ENCODE measurements around the gene SCFD2.
"Not testable (repeated sequence)": the region's sequence is repeated elsewhere in the genome, so short reads cannot be mapped to it uniquely, and the experiment has no call there.

SCFD2 gene

DNA sequence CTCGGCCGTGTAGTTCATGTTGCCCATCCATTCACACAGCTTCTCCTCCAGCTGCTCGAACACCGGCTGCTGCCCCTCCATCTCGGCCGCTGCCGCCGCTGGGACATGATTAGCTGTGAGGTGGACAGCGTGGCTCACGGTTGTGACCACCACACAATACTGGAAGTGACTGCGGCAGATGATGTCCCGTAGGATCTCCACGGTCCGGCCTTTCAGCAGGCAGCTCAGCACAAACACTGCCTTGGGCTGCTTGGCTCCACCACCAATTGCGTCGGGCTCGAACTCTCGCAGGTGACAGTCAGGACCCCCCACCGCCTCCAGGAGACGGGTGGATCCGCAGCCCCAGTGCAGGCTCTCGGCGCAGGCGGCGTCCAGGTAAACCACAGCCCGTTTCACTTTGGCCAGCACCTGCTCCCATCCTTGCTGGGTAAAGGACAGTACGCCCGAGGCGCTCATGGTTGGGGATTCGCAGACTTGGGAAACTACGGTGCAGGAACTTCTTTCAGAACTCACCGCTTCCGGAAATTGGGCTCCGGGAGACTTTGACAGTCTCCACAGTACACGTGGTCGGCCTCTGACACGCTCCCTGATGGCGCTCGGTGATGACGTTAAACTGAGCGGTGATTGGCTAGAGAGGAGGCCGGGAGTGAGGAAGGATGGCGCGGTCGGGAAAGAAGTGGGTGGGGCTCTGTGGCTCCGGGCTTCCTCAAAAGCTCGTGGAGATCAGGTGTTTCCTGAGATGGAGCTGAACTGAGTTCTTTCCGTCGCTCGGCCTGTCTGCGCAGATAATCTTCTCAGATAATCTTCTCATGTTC lies at the start of gene SCFD2:
Gene SCFD2 (minus strand): TSS at position 576 of the 815 bp plus-strand sequence.
- in situ Hi-C loops (cut with MboI; ENCODE audit: low sequenced_read_pairs), result no loop called here

DNA sequence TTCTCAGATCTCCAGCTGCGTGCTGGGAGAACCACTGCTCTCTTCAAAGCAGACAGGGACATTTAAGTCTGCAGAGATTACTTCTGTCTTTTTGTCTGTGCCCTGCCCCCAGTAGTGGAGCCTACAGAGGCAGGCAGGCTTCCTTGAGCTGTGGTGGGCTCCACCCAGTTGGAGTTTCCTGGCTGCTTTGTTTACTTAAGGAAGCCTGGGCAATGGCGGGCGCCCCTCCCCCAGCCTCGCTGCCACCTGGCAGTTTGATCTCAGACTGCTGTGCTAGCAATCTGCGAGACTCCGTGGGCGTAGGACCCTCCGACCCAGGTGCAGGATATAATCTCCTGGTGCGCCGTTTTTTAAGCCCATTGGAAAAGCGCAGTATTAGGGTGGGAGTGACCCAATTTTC lies 43.6 kb upstream of the SCFD2 start:
- in situ Hi-C loops (cut with MboI; ENCODE audit: low sequenced_read_pairs), result not testable (repeated sequence)

DNA sequence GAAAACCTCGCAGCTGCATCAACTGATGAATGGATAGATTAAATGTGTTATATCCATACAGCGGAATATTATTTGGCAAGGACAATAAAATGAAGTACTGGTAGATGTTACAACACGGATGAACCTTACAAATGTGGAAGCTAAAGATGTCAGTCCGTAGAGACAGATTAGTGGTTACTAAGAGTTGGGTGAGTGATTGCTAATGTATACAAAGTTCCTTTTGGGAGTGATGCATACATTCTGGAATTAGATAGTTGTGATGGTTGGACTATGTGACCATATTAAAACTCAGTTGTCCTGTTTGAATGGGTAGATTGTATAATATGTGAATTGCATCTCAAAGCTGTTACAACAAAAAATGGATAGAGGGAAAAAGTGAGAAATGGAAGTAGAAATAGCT lies 14.4 kb upstream of the SCFD2 start:
- in situ Hi-C loops (cut with MboI; ENCODE audit: low sequenced_read_pairs), result no loop called here

DNA sequence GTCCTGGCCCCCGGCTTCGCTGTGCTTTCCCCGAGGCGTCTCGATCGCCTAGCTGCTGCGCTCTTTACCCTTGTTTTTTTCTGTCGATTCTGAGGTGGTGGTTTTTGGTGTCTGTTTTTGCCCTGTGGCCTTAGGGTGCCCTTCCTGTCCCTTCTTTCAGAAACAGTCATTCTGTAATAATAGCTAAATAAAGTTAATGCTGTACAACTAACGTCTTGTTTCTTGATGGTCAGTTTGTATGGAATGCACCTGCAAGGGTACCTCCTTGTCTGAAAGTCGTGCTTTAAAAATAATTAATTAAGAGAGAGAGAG lies 12.3 kb upstream of the SCFD2 start:
- in situ Hi-C loops (cut with MboI; ENCODE audit: low sequenced_read_pairs), result no loop called here

DNA sequence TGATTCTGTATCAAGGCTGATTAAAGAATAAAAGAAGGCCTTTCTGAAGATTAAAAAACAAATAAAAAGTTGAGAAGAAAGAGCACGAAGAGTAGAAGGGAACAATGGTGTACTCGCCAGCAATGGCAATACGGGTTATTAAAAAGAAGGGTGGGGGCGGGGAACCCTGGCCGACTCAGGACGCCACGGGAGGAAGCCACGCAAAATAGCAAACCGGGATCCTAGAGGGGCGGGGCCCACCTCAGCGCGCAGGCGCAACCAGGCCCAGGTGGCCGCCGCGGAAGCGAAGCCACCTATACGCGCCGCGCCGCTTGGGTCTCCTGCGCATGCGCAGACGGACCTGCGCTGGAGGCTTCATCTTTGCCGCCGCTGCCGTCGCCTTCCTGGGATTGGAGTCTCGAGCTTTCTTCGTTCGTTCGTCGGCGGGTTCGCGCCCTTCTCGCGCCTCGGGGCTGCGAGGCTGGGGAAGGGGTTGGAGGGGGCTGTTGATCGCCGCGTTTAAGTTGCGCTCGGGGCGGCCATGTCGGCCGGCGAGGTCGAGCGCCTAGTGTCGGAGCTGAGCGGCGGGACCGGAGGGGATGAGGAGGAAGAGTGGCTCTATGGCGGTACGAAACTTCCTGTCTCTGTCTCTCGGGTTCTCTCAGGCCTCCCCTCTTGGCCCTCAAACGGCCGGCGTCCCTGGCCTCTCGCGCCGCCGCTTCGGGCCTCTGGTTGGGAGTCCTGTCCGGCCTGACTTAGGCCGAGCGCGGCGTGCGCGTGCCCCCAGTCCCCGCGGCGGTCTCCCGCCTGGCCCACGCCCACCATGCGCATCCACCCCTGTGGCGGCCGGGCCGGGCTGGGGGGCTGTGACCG lies 11.7 kb upstream of the SCFD2 start, which contains the start of gene FIP1L1:
Gene FIP1L1 (plus strand): TSS at position 323 of the 852 bp plus-strand sequence. CDS start 198 bp downstream, at position 521.
- in situ Hi-C loops (cut with MboI; ENCODE audit: low sequenced_read_pairs), result no loop called here

DNA sequence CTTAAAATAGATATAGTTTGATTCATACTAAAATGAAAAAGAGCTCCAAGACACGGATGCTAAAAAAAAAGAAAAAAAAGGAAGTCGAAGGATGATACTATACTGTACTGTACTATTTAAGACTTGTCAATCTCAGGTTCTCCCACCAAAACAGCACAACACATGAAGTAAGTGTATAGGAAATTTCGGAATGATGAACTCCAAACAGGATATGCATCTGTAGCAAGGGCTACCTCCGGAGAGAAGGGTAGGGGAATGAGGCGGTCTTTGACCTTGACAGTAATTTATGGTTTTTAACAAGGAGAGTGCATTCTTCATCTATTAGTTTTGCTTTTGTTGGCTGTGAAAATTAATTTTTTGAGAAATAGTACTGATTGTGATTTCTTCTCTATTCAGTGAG lies 11.0 kb upstream of the SCFD2 start:
- in situ Hi-C loops (cut with MboI; ENCODE audit: low sequenced_read_pairs), result no loop called here

- in situ Hi-C loops (cut with MboI; ENCODE audit: low sequenced_read_pairs), result no loop called here
Observed at GRCh38 chr4:53374777-53375258, 9.0 kb upstream of the SCFD2 start.

- in situ Hi-C loops (cut with MboI; ENCODE audit: low sequenced_read_pairs), result no loop called here
Observed at GRCh38 chr4:53371843-53372521, 6.1 kb upstream of the SCFD2 start.

GRCh38 chr4:53371049-53371448 lies 5.2 kb upstream of the SCFD2 start:
- in situ Hi-C loops (cut with MboI; ENCODE audit: low sequenced_read_pairs), result no loop called here

- in situ Hi-C loops (cut with MboI; ENCODE audit: low sequenced_read_pairs), result no loop called here
Observed at GRCh38 chr4:53367721-53368120, 1.9 kb upstream of the SCFD2 start.

GRCh38 chr4:53366301-53366716 lies 448 bp upstream of the SCFD2 start:
- in situ Hi-C loops (cut with MboI; ENCODE audit: low sequenced_read_pairs), result no loop called here

DNA sequence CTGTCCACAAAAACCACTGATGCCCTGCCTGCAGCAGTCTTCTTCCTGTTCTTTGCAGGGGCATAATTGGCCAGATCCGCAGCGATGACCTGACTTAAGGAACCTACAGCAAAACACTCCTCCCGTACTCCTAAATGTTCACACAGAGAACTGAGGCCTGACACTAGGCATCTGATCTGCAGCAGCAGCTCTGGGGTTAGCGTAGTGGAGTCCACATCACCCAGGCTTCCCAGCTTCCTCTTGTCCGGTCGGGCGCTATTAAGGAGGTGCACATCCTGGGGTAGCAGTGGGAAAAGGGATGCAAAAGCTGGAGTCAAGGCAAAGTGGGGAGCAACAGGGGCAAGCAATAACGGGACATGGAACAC lies 758 bp downstream of the SCFD2 start:
- in situ Hi-C loops (cut with MboI; ENCODE audit: low sequenced_read_pairs), result no loop called here

- in situ Hi-C loops (cut with MboI; ENCODE audit: low sequenced_read_pairs), result no loop called here
Observed at GRCh38 chr4:53364624-53365023, 1.2 kb downstream of the SCFD2 start.

GRCh38 chr4:53362093-53362492 lies 3.8 kb downstream of the SCFD2 start:
- in situ Hi-C loops (cut with MboI; ENCODE audit: low sequenced_read_pairs), result no loop called here

DNA sequence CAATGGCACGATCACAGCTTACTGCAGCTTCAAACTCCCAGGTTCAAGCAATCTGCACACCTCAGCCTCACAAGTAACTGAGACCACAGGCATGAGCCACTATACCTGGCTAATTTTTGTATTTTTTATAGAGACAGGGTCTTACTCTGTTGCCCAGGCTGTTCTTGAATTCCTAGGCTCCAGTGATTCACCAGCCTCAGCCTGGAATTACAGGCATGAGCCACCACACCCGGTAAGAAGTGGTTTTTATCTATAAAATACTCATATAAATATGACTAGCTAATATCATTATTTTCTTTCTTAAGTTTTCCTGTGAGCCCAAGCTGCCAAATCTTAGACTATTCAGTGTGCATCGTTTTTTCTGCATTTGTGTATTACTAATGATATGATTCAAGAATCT lies 4.4 kb downstream of the SCFD2 start:
- in situ Hi-C loops (cut with MboI; ENCODE audit: low sequenced_read_pairs), result no loop called here

DNA sequence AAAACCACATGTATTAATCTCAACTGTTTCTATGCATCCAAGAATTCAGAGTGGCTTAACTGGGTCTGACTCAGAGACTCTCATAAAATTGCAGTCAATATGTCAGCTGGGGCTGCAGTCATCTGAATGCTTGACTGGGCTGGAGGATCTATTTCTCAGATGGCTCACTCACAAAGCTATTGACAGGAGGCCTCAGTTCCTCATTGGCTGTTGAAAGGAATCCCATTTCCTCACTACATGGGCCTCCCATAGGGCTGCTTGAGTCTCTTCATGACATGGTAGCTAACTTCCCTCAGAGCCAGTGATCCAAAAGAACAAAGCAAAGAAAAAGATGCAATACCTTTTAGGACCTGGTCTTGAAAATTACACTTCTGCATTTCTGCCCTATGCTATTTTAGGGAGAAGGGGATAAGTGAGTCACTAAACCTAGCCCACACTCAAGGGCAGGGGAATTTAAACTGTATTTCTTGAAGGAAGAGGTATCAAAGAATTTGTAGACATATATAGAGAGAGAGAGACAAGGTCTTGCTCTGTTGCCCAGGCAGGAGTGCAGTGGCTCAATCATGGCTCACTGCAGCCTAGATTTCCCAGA lies 9.8 kb downstream of the SCFD2 start:
- in situ Hi-C loops (cut with MboI; ENCODE audit: low sequenced_read_pairs), result no loop called here

DNA sequence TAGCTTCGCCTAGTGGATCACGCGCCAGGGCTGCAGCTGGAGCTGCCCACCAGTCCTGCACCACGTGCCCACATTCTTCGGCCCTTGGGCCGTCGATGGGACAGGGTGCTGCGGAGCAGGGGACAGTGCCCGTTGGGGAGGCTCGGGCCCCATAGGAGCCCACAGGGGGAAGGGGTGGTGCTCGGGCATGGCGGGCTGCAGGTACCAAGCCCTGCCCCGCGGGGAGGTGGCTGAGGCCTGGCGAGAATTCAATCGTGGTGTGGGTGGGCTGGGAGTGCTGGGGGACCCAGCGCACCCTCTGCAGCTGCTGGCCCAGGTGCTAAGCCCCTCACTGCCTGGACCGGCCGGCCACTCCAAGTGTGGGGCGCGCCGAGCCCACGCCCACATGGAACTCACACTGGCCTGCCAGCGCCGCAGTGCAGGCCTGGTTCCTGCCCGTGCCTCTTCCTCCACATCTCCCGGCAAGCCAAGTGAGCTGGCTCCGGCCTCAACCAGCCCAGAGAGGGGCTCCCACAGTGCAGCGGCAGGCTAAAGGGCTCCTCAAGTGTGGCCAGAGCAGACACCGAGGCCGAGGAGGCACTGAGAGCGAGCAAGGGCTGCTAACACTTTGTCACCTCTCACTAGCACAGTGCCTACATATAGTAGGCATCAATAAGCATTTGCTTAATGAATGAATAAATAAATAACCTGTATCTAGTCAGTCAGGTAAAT lies 11.7 kb downstream of the SCFD2 start:
- in situ Hi-C loops (cut with MboI; ENCODE audit: low sequenced_read_pairs), result no loop called here

GRCh38 chr4:53349091-53349491 lies 16.8 kb downstream of the SCFD2 start:
- in situ Hi-C loops (cut with MboI; ENCODE audit: low sequenced_read_pairs), result no loop called here

GRCh38 chr4:53348046-53348445 lies 17.8 kb downstream of the SCFD2 start:
- in situ Hi-C loops (cut with MboI; ENCODE audit: low sequenced_read_pairs), result no loop called here
